ENCODE measurements around the gene CDC14A.
"Not testable (repeated sequence)": the region's sequence is repeated elsewhere in the genome, so short reads cannot be mapped to it uniquely, and the experiment has no call there.

The CDC14A gene

GRCh38 chr1:100363831-100364230 is 11.5 kb downstream of the CDC14A start:
- no peak for DNase-seq

GRCh38 chr1:100364697-100365096 is 12.4 kb downstream of the CDC14A start:
- no peak for DNase-seq

DNA sequence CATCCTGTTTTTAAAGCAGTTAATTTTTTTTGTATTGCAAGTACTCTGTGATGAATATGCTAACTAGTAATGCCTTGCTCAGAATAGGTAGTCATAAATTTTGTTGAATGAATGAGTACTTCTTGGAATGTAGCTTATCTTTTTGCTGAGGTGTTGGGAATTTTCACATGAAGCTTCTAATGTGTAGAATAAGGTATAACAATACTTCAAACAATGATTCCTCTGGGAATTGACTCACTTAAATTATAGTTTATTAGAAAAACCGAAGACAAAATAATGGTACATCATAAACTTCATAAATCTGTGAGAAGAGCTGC is 13.9 kb downstream of the CDC14A start:
- DNase-seq, result no peak

DNA sequence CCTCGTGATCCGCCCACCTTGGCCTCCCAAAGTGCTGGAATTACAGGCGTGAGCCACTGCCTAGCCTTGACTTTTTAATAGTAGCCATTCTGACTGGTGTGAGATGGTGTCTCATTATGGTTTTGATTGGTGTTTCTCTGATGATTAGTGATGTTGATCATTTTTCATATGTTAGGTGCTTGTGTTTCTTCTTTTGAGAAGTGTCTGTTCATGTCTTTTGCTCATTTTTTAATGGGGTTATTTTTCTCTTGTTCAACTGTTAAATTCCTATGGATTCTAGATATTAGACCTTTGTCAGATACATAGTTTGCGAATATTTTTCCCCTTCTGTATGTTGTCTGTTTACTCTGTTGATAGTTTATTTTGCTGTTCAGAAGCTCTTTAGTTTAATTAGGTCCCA is 17.0 kb downstream of the CDC14A start:
- DNase-seq, result not testable (repeated sequence)

- not testable (repeated sequence) for DNase-seq
These were observed 21.6 kb downstream of the CDC14A start for GRCh38 chr1:100373953-100374352.

GRCh38 chr1:100376890-100377289 is 24.6 kb downstream of the CDC14A start:
- not testable (repeated sequence) for DNase-seq

GRCh38 chr1:100377590-100378361 is 25.5 kb downstream of the CDC14A start:
- DNase-seq, result no peak

DNA sequence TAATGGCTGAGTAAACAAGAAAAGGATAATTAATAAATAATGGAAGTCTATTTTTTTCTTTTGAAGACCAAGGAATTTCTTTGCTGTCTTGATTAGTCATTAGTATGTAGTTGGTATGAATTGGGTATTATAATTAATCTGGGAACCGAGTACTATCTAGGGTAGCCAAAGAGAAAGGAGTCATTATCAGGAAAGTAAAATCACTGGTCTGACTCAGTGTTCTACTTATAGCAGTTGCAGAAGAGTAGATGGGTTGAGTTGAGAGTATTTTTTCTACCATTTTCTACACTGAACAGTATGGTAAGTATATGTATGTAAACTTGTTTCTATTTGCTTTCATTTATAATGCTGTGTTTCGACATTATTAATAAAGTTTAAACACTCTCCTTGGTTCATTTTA is 26.6 kb downstream of the CDC14A start:
- DNase-seq, result no peak

GRCh38 chr1:100380635-100381034 is 28.3 kb downstream of the CDC14A start:
- DNase-seq, result no peak

GRCh38 chr1:100382657-100383056 is 30.4 kb downstream of the CDC14A start:
- DNase-seq, result no peak

DNA sequence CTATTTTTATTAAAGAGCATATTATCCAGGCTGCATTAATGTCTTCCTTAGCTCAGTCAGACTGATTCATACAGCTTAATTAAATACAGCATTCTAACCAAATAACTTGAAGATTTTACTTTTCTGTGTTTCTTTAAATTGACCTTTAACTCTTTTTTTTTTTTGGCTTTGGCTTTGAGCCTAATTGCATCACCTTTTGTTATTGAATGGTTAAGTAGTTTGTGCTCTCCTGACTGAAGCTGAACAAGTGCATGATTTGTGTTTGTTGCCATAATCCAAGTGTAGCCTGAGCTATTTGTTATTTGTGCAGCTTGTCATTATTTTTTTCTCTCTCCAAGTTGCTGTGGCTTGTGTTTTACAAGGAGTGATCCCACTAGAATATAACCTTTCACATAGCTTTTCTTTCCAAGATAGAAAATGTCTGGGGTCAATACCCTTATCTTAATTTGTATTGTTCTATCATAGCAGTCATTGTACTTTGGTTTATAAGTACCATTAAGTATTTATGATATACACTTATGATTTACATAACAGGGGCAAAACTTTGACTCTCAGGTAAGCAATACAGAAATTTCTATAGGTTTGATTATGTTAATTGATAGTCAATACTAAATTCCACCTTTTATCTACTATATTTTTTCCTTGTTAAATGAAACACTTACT is 31.6 kb downstream of the CDC14A start:
- DNase-seq, result no peak

DNA sequence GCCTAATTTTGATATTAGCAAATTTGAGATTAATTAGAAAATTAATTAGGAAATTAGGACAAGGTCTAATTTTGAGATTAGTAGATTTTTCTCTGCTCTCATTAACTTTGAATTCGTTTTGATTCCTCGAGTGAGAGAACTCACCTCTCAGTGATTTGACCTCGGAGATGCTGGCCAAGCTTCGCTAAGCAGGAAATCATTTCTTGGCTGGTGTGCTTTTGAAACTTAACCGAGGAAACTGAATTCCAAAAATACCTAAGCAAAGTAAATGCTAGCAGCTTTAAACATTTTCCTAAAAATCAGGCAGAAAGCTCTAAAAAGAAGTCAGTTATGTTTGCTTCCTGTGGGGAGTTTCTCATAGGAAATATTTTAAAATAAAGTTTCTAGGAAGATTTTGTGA is 34.9 kb downstream of the CDC14A start:
- no peak for DNase-seq

- no peak for DNase-seq
These were observed 35.5 kb downstream of the CDC14A start for GRCh38 chr1:100387657-100388350.

DNA sequence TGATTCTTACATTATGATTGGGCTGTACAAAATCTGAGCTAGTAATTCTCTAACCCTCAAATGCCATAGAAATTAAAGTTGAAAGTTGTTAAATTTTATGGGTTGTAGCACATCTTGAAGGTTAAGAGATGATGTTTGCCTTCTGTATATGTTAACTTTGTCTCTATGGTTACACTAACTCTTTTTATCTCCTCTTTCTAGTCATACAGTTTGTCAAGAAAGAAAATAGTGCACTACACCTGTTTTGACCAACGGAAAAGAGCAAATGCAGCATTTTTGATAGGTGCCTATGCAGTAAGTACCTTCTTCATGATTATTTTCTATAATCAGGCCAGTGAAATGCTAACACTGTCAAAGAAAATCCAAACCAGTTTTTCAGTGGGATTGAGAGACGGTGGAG is 38.2 kb downstream of the CDC14A start:
- DNase-seq, result no peak

DNA sequence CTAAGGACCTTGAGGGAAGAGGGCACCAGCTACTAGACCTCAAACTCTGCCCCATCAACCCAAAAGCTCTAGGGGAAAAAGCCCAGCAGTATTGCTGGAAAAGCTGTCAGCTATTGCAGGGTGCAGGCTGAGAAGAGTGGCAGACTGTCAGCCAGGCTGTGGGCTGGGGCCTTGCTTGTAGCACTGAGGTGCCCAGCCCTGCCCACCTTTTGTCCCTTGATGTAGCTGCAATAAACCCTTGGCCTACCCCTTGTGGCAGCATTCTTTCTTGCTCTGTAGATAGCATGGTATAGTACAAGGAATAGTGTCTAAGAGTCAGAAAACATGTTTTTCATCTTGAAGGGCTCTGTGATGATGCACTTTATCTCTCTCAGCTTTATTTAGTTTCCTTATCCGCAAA is 39.4 kb downstream of the CDC14A start:
- no peak for DNase-seq

GRCh38 chr1:100392756-100393155 is 40.5 kb downstream of the CDC14A start:
- no peak for DNase-seq

GRCh38 chr1:100394285-100394684 is 42.0 kb downstream of the CDC14A start:
- DNase-seq, result no peak

GRCh38 chr1:100395913-100396312 is 43.6 kb downstream of the CDC14A start:
- no peak for DNase-seq

- DNase-seq, result no peak
These were observed 44.3 kb downstream of the CDC14A start for GRCh38 chr1:100396651-100397050.

- no peak for DNase-seq
These were observed 45.4 kb downstream of the CDC14A start for GRCh38 chr1:100397681-100398080.

GRCh38 chr1:100398648-100399047 is 46.3 kb downstream of the CDC14A start:
- no peak for DNase-seq

DNA sequence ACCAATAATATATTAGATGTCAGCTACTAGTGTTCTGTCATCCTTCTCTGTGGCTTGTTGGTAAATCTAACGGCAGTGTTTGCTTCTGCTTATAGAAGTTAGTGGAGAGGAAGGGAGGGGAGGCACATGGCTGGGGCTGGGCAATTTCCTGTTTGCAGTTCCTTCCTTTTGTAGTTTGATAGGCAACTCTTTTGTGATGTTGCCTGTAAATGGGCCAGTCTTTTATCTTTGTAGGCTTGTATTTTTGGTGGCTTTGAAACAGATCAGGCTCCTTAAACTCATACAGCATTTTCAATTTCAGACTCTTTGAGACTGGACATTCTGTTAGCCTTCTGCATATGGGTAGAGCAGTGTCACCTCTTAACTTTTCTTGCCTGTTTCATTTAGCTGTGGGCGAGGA is 48.1 kb downstream of the CDC14A start:
- DNase-seq, result no peak

- no peak for DNase-seq
These were observed 52.5 kb downstream of the CDC14A start for GRCh38 chr1:100404821-100405220.

GRCh38 chr1:100405902-100406301 is 53.6 kb downstream of the CDC14A start:
- DNase-seq, result not testable (repeated sequence)
